GM12873 (cell line): ENCODE data around the gene ZNF471.

ENCODE experiments used
- CTCF ChIP-seq: IDR thresholded peaks from 2 replicates; pipeline ENCODE4 v1.5.1; 2012; ENCODE audit warnings: low read depth, mild to moderate bottlenecking, moderate library complexity, low read length, control low read depth; ENCODE audit not compliant: insufficient read depth; ENCODE audit errors: missing control alignments

The ZNF471 gene

GRCh38 chr19:56504581-56504980 is 3.1 kb upstream of the ZNF471 start:
- TF ChIP-seq CTCF: no peak

GRCh38 chr19:56508290-56508778 is 679 bp downstream of the ZNF471 start:
- no peak for TF ChIP-seq CTCF

- TF ChIP-seq CTCF: no peak
These were observed 17.7 kb downstream of the ZNF471 start for GRCh38 chr19:56525214-56525860.

- no peak for TF ChIP-seq CTCF
These were observed 29.8 kb downstream of the ZNF471 start for GRCh38 chr19:56537442-56537841.

GRCh38 chr19:56538254-56538760 is 30.7 kb downstream of the ZNF471 start:
- no peak for TF ChIP-seq CTCF

GRCh38 chr19:56538761-56539263 is 31.2 kb downstream of the ZNF471 start, which contains the start of gene ZFP28:
Gene ZFP28, plus strand, starts transcription at chr19:56538948. Its CDS starts 71 bp downstream, at chr19:56539019.
- no peak for TF ChIP-seq CTCF

GRCh38 chr19:56543776-56544175 is 36.1 kb downstream of the ZNF471 start:
- no peak for TF ChIP-seq CTCF
